Measurements from ENCODE around the gene SORCS2. TPM values are rescaled to one million over a fixed set of nuclear protein-coding genes. Genes with fewer than 3 reads are reported as not detected.

Gene SORCS2
- total RNA-seq, 5 donors from 2014 or later (not counting 1 experiment from before 2014, with no cell fraction given), result 0.22 TPM; not detected in 4

DNA sequence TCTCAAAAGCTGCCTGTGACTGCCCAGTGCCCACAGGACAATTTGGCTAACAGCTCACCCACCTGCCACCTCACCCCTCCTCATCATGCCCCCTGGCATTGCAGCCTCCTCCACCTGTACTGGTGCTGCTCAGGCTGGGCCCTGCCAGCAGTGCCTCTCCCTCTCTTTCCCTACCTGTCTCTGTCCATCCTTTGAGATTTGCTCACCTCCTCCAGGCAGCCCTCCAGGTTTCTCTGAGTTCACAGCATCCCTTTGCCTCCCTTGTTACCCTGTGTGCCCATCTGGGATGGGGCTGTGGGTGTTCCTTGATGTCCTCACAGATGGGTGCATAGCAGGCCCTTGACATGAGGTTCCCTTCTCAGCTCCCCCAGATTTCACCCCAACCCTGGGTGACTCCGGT lies 522.4 kb downstream of the SORCS2 start:
- Histone ChIP-seq H3K36me3 (ENCODE audit: control insufficient read depth in 2 of 2, extremely low read depth in 1 of 2, insufficient read depth in 1 of 2, low read length in 1 of 2) (no peaks in the 10 kb centered on the region), H3K27me3 (replicated peaks in 1 of 2; ENCODE audit: control insufficient read depth in 2 of 2, extremely low read depth in 1 of 2, insufficient read depth in 2 of 2, low read length in 1 of 2) (peaks cover 0 to 22% of the 10 kb centered on the region in 2 experiments), H3K4me1 (ENCODE audit: control insufficient read depth in 1 of 2, extremely low read depth in 1 of 2, insufficient read depth in 2 of 2, low read length in 2 of 2) (peaks cover 0 to 6% of the 10 kb centered on the region in 2 experiments), H3K9me3 (no peaks in the 10 kb centered on the region), H3K27ac (ENCODE audit: low read length) (no peak overlapping the region), H3K4me3 (ENCODE audit: control insufficient read depth in 1 of 2, extremely low read depth in 1 of 2, low read length in 1 of 2) (no peak overlapping the region)
- Mint-ChIP-seq H3K4me3 (no peak overlapping the region), H3K27ac (no peak overlapping the region), H3K36me3 (no peaks in the 10 kb centered on the region), H3K9me3 (peaks cover 0 to 4% (median 0%) of the 10 kb centered on the region in 3 donors), H3K4me1 (peaks cover 0 to 3% (median 1%) of the 10 kb centered on the region in 3 donors), H3K27me3 (peaks cover 5 to 10% of the 10 kb centered on the region in 2 donors)
- ChIA-PET POLR2A (no interaction called here), CTCF (no interaction called here)
- ATAC-seq (replicated peaks in 1 of 4), result no peak
- no peak for DNase-seq
- WGBS (ENCODE audit: insufficient coverage), result 100% methylated on average over 1 of the region's 1 CpG

DNA sequence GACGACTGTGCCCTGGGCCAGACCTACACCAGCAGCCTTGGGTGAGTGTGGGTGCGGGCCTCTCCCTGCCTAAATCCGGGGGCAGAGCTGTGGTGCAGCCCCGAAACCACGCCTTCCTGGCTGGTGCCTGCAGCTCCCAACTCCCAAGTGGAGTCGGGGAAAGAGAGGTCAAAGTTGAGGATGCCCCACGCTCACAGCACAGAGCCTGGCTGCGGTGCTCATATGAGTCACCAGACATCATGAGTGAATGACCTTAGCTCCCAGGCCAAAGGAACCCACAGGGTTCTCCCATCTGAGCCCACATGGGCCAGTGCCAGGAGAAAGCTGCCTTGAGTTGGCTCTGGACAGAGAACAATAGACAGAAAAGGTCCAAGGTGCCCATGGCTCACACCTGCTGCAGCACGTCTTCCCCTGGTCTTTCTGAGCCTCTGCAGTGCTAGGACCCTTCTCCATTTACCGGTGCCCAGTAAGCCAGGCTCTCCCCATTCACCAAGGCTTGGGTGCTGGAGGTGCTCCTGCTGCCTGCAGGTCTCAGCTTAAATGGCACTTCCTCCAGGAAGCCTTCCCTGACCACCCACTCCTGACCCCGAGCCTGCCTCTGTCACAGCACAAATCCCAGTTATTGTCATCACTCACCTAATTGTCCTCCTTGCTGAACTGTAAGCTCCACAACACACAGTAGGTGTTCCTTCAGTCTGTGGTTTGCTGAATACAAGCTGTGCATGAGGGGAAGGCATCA lies 523.1 kb downstream of the SORCS2 start:
- Mint-ChIP-seq H3K4me3 (no peak overlapping the region), H3K4me1 (peaks cover 0 to 4% (median 3%) of the 10 kb centered on the region in 3 donors), H3K27ac (no peak overlapping the region), H3K9me3 (peaks cover 0 to 4% (median 0%) of the 10 kb centered on the region in 3 donors), H3K27me3 (peaks cover 7 to 15% of the 10 kb centered on the region in 2 donors), H3K36me3 (no peaks in the 10 kb centered on the region)
- no peaks in the 10 kb centered on the region for H3K9me3 ChIP-seq
- peaks cover 0 to 25% of the 10 kb centered on the region in 2 experiments for H3K27me3 ChIP-seq (replicated peaks in 1 of 2; ENCODE audit: control insufficient read depth in 2 of 2, extremely low read depth in 1 of 2, insufficient read depth in 2 of 2, low read length in 1 of 2)
- peaks cover 0 to 8% of the 10 kb centered on the region in 2 experiments for H3K4me1 ChIP-seq (ENCODE audit: control insufficient read depth in 1 of 2, extremely low read depth in 1 of 2, insufficient read depth in 2 of 2, low read length in 2 of 2)
- no peak for ATAC-seq (replicated peaks in 1 of 4)
- 84% methylated on average over 10 of the region's 11 CpGs for whole genome bisulfite sequencing (ENCODE audit: insufficient coverage)
- no peak overlapping the region for H3K4me3 ChIP-seq (ENCODE audit: control insufficient read depth in 1 of 2, extremely low read depth in 1 of 2, low read length in 1 of 2)
- ChIA-PET CTCF (no interaction called here), POLR2A (no interaction called here)
- H3K36me3 ChIP-seq (ENCODE audit: control insufficient read depth in 2 of 2, extremely low read depth in 1 of 2, insufficient read depth in 1 of 2, low read length in 1 of 2), result no peaks in the 10 kb centered on the region
- no peak for DNase-seq
- no peak overlapping the region for H3K27ac ChIP-seq (ENCODE audit: low read length)

DNA sequence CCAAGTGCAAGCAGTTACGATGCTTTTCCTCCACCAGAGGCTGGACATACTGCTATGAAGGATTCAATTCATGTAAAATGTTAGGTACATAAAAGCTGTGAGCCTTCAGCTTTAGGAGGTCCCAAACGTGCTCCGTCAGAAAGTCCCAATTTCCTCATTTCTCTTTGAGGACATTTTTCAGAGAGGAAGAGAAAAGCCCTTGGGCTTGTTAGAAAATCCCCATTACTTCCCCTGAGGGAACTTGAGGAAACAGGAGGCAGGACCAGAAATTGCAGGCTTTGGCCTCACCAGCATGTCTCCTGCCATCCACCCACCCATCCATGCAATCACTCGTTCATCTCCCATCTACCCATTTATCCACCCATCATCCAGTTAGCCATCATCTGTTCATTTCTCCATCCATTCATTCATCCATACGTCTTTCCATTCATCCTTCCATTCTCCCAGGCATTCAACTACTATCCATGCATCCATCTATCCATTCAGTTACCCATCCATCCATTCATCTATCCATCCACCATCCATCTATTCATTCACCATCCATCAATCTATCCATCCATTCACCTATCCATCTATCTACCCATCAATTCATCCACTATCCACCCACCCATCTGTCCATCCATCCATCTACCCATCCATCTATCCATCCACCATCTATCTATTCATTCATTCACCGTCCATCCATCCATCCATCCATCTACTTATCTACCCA lies 523.8 kb downstream of the SORCS2 start:
- H3K4me3 Mint-ChIP-seq, result no peak overlapping the region
- ATAC-seq (replicated peaks in 1 of 4) (no peak), DNase-seq (no peak)
- Histone ChIP-seq H3K27me3 (replicated peaks in 1 of 2; ENCODE audit: control insufficient read depth in 2 of 2, extremely low read depth in 1 of 2, insufficient read depth in 2 of 2, low read length in 1 of 2) (peaks cover 0 to 32% of the 10 kb centered on the region in 2 experiments), H3K9me3 (no peaks in the 10 kb centered on the region), H3K4me3 (ENCODE audit: control insufficient read depth in 1 of 2, extremely low read depth in 1 of 2, low read length in 1 of 2) (no peak overlapping the region), H3K27ac (ENCODE audit: low read length) (no peak overlapping the region), H3K36me3 (ENCODE audit: control insufficient read depth in 2 of 2, extremely low read depth in 1 of 2, insufficient read depth in 1 of 2, low read length in 1 of 2) (no peaks in the 10 kb centered on the region), H3K4me1 (ENCODE audit: control insufficient read depth in 1 of 2, extremely low read depth in 1 of 2, insufficient read depth in 2 of 2, low read length in 2 of 2) (peaks cover 0 to 8% of the 10 kb centered on the region in 2 experiments)
- H3K4me1 Mint-ChIP-seq, result peaks cover 0 to 4% (median 3%) of the 10 kb centered on the region in 3 donors
- H3K36me3 Mint-ChIP-seq, result no peaks in the 10 kb centered on the region
- H3K9me3 Mint-ChIP-seq, result peaks cover 0 to 4% (median 0%) of the 10 kb centered on the region in 3 donors
- POLR2A ChIA-PET, result no interaction called here
- WGBS (ENCODE audit: insufficient coverage), result 47% methylated on average over 3 of the region's 6 CpGs
- H3K27me3 Mint-ChIP-seq, result peaks cover 7 to 15% of the 10 kb centered on the region in 2 donors
- H3K27ac Mint-ChIP-seq, result no peak overlapping the region
- CTCF ChIA-PET, result no interaction called here

DNA sequence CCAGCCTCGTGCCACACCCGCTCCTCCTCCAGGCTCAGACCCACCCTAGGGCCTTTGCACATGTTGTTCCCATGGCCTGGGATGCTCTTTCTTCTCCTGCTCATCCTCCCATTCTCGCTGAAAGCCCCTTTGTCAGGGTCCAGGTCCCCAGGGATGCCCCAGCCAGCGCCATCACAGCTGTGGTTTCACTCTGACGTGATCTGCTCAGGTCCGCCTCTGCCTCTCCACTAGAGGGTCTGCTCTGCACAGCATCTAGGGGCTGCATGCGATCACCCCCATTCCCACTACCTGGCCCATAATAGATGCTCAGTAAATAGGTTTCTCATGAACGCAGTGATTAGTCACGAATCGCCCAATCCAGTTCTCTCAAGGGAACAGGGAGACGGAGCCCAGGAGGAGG lies 524.8 kb downstream of the SORCS2 start:
- no peak overlapping the region for H3K4me3 ChIP-seq (ENCODE audit: control insufficient read depth in 1 of 2, extremely low read depth in 1 of 2, low read length in 1 of 2)
- H3K4me1 ChIP-seq (ENCODE audit: control insufficient read depth in 1 of 2, extremely low read depth in 1 of 2, insufficient read depth in 2 of 2, low read length in 2 of 2), result peaks cover 0 to 8% of the 10 kb centered on the region in 2 experiments
- Mint-ChIP-seq H3K27me3 (peaks cover 9 to 15% of the 10 kb centered on the region in 2 donors), H3K4me1 (peaks cover 0 to 4% (median 3%) of the 10 kb centered on the region in 3 donors), H3K36me3 (no peaks in the 10 kb centered on the region), H3K9me3 (peaks cover 0 to 4% (median 0%) of the 10 kb centered on the region in 3 donors), H3K27ac (no peak overlapping the region), H3K4me3 (no peak overlapping the region)
- ChIA-PET POLR2A (no interaction called here), CTCF (no interaction called here)
- WGBS (ENCODE audit: insufficient coverage), result 75% methylated on average over 6 of the region's 11 CpGs
- no peak overlapping the region for H3K27ac ChIP-seq (ENCODE audit: low read length)
- H3K27me3 ChIP-seq (replicated peaks in 1 of 2; ENCODE audit: control insufficient read depth in 2 of 2, extremely low read depth in 1 of 2, insufficient read depth in 2 of 2, low read length in 1 of 2), result peaks cover 0 to 34% of the 10 kb centered on the region in 2 experiments
- no peaks in the 10 kb centered on the region for H3K9me3 ChIP-seq
- H3K36me3 ChIP-seq (ENCODE audit: control insufficient read depth in 2 of 2, extremely low read depth in 1 of 2, insufficient read depth in 1 of 2, low read length in 1 of 2), result no peaks in the 10 kb centered on the region
- DNase-seq, result no peak
- ATAC-seq (replicated peaks in 1 of 4), result no peak

DNA sequence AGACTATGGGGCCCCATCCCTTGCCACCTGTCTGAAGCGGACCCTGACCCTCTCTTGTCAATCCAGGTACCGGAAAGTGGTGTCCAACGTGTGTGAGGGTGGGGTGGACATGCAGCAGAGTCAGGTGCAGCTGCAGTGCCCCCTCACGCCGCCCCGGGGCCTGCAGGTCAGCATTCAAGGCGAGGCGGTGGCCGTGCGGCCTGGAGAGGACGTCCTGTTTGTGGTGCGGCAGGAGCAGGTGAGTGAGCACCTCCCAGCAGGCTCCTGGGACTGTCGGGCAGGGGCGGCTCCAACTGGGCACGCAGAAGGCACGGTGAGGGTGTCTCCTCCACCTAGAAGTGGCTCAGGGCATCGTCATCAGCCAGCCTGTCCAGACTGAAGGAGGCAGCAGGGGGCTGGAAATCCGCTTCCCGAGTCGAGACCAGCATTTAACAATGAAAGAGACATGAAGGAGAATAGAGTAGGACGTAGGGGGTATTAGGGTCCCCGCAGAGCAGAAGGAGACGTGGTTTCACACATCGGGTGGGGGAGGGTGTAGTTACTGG lies 525.7 kb downstream of the SORCS2 start:
- ChIA-PET POLR2A (no interaction called here), CTCF (no interaction called here)
- no peak overlapping the region for H3K27ac Mint-ChIP-seq
- WGBS (ENCODE audit: insufficient coverage), result 79% methylated on average over 24 of the region's 24 CpGs
- Histone ChIP-seq H3K36me3 (ENCODE audit: control insufficient read depth in 2 of 2, extremely low read depth in 1 of 2, insufficient read depth in 1 of 2, low read length in 1 of 2) (no peaks in the 10 kb centered on the region), H3K27me3 (replicated peaks in 1 of 2; ENCODE audit: control insufficient read depth in 2 of 2, extremely low read depth in 1 of 2, insufficient read depth in 2 of 2, low read length in 1 of 2) (peaks cover 0 to 38% of the 10 kb centered on the region in 2 experiments), H3K4me1 (ENCODE audit: control insufficient read depth in 1 of 2, extremely low read depth in 1 of 2, insufficient read depth in 2 of 2, low read length in 2 of 2) (peaks cover 0 to 8% of the 10 kb centered on the region in 2 experiments), H3K4me3 (ENCODE audit: control insufficient read depth in 1 of 2, extremely low read depth in 1 of 2, low read length in 1 of 2) (no peak overlapping the region), H3K27ac (ENCODE audit: low read length) (no peak overlapping the region), H3K9me3 (no peaks in the 10 kb centered on the region)
- ATAC-seq (replicated peaks in 1 of 4), result no peak
- no peak overlapping the region for H3K4me3 Mint-ChIP-seq
- H3K27me3 Mint-ChIP-seq, result peaks cover 12 to 19% of the 10 kb centered on the region in 2 donors
- DNase-seq, result no peak
- no peaks in the 10 kb centered on the region for H3K36me3 Mint-ChIP-seq
- H3K4me1 Mint-ChIP-seq, result peaks cover 3 to 5% (median 4%) of the 10 kb centered on the region in 3 donors
- peaks cover 0 to 4% (median 0%) of the 10 kb centered on the region in 3 donors for H3K9me3 Mint-ChIP-seq
